ENCODE results near the gene NBPF1.
"Not testable (repeated sequence)": the region's sequence is repeated elsewhere in the genome, so short reads cannot be mapped to it uniquely, and the experiment has no call there.

The NBPF1 gene

GRCh38 chr1:16605532-16606505, 7.5 kb downstream of the NBPF1 start:
- no peak for DNase-seq

GRCh38 chr1:16605213-16605525, 8.2 kb downstream of the NBPF1 start:
- DNase-seq, result no peak

DNA sequence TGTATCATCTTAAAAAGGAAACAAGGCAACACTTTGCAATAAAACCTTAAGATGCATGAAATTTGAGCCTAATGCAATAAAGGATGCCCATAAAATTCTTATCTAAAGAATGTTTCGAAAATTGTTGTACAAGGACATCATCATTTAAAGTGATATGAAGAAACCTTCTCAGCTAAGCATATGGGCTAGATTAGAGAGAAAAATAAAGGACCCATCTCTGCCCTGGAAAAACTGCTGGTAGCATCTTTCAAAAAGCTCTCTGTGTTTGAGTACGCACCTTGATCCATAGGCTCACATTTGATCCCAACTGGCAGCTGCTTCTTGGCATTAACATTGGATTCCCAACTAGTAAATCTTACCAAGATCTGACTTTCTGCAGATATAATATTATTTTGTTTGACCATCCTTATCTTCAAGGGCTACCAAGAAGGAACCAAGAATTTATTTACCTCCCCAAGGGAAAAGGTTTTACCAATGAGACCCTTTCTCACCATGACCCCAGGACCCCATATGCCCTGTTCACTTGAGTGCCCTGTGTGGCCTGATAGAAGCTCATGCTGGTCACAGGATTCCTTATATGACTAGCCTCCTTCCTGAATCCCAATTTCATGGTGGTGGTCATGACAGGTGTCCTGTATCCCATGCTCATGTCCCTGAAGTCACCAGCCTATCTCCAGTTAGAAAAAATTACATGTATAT, 8.7 kb downstream of the NBPF1 start:
- not testable (repeated sequence) for DNase-seq

- DNase-seq, result not testable (repeated sequence)
Measured at GRCh38 chr1:16603623-16604022, 9.7 kb downstream of the NBPF1 start.

DNA sequence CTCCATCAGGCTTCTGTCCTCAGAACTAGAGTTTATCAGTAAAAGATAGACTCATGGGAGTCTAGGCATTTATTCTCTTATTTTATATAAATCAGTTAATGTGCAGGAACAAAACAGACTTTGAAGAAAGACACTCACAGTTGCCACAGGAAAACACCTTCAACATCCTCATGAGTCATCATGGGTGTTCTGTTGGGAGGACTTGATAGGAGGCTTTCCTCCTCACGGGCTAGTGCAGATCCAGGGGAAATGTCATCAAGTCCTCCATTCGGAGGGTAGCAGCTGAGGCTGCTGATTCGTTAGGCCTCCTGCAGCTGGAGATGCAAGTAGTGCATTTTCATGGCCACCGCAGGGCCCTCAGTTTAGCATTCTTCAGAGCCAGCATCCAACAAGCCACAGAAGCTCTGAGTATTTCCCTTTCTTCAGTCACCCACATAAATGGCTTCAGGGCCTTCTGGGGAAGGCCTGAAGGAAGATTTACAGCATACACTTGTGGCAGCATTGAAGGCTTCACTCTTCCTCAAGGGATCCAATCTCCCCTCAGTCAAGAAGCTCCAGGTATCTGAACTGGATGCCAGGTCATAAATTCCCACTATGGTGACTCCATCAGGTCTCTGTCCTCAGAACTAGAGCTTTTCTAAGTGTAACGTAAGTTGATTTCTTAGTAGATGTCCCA, 10.9 kb downstream of the NBPF1 start:
- DNase-seq, result not testable (repeated sequence)

GRCh38 chr1:16600855-16601786, 12.2 kb downstream of the NBPF1 start:
- DNase-seq, result not testable (repeated sequence)

- not testable (repeated sequence) for DNase-seq
Measured at GRCh38 chr1:16599326-16599725, 14.0 kb downstream of the NBPF1 start.

- not testable (repeated sequence) for DNase-seq
Measured at GRCh38 chr1:16595216-16595615, 18.1 kb downstream of the NBPF1 start.

DNA sequence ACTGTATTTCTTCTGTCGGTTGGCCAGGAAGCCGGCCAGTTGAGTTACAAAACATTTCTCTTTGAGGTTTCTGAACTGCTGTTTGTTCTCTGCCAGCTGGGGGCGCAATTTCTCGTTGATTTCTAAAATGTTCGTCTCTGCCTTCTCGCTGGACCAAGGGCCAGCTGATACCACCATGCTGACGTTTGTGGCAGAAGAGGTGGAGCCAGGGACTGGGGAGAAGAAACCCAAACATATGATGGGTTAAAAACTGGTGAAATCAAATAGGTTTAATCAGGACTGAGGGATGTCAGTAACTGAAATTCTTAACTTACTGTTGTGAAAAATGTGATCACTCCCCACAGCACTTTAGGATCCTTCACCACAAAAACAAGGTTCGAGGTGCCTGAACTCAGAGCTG, 21.5 kb downstream of the NBPF1 start:
- DNase-seq, result not testable (repeated sequence)

DNA sequence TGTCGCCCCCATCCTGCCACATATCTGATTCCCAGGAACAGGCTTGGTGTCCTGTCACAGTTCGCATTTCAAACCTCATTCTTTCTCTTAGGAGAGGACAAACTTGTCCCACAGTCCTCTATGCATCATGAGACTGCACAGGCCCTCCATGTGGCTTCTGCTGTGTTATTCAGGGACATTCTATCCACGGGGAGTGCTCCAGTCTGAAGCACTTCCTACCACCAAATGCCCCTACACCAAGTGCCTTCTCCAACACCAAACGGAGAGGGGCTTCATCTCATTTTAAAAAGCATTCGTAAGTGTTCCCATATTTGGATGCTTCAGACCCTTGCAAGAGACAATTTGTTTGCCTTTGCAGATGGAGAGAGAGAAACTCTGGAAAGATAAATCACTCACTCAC, 25.3 kb downstream of the NBPF1 start:
- not testable (repeated sequence) for DNase-seq

DNA sequence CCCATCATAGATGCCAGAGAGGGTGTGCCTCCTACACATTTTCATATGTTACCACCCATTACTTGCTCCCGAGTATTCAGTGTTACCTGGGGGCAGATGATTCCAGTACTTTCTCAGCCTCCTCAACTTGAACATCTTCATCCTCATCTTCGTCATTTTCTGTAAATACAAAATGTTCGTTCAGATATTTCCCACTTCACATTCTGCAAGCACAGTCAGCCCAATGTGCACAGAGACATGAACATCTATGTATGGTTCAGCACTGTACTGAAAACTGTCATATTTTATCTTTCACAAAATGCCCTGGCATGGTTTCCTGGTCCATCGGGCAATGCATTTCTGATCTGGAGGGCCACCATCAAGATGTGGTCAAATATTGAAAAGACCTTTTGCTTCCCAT, 25.7 kb downstream of the NBPF1 start:
- DNase-seq, result not testable (repeated sequence)

DNA sequence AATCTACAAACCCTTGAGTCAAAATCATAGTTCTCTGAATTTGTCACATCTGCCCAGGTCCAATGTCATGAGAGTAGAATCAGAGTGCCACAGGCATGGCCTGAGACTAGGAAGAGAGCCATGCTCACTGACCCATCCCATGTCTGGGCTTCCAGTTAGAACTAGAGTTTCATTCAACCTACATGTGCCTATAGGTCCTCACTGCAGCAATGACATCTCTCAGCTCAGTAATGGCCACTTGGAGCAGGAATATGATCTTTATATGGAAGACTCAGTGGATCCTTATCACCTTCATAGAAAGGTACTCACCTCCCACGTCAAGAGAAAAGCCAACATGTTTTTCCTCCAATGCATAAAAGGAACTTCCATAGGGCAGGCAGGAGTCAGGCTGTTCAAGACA, 48.0 kb downstream of the NBPF1 start:
- not testable (repeated sequence) for DNase-seq

DNA sequence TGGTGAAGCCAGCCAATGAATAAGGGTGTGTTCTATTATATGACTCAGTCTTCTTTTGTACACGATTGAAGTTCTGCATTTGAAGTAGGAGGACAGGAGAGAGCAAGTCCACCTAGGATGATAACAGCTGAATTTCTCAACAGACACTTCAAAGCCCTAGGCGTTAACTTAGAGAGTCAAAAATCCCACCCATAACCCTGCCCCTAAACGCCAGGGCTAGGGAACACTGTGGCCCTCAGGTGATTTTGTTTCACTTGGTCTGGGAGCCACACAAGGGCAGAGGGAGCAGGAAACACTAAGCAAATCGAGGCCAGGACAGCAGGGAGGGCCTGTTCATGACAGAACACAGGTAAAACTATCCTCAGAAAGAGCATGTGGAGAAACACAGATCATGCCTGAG, 52.3 kb downstream of the NBPF1 start:
- DNase-seq, result not testable (repeated sequence)

GRCh38 chr1:16560498-16560897, 52.9 kb downstream of the NBPF1 start:
- not testable (repeated sequence) for DNase-seq

- DNase-seq, result not testable (repeated sequence)
Measured at GRCh38 chr1:16559688-16560087, 53.7 kb downstream of the NBPF1 start.

- not testable (repeated sequence) for DNase-seq
Measured at GRCh38 chr1:16557034-16557433, 56.3 kb downstream of the NBPF1 start.

- DNase-seq, result not testable (repeated sequence)
Measured at GRCh38 chr1:16553244-16553643, 60.1 kb downstream of the NBPF1 start.

GRCh38 chr1:16550212-16550918, 63.0 kb downstream of the NBPF1 start:
- DNase-seq, result not testable (repeated sequence)

DNA sequence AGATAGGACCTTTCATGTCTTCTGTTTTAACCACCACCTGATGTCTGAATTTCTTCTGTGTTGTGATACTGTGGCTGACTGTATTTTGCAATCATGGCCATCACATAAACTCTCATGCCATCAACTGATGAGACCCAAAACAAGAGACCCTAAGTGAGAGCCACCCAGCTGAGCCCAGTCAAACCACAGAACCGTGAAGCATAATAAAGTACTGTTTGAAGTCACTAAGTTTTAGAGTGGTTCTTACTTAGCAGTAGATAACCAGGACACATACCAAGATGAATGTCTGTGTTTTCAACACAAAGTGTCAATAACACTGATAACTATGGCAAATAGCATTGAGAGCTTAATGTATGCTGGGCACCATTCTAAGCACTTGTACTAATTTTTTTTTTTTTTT, 63.8 kb downstream of the NBPF1 start:
- not testable (repeated sequence) for DNase-seq

GRCh38 chr1:16547502-16548241, 65.7 kb downstream of the NBPF1 start:
- DNase-seq, result not testable (repeated sequence)

GRCh38 chr1:16545682-16546095, 67.7 kb downstream of the NBPF1 start:
- DNase-seq, result not testable (repeated sequence)

All from DMS79 (cell line).